Gastroesophageal sphincter (tissue), 3 donors: Measurements from ENCODE around the gene ATP2B2.

Source experiments
- CTCF ChIP-seq, 4 experiments: fragments of 200-600 bp in 2 of 4; fragments of 450-650 bp in 2 of 4; sonication (generic) in 1 of 4; IDR thresholded peaks; one replicate each; pipeline ENCODE4 v1.5.1; 2017 to 2019; ENCODE audit warnings: antibody characterized with exemption in 4 of 4, mild to moderate bottlenecking in 2 of 4, moderate library complexity in 2 of 4
- EP300 ChIP-seq: sonication (generic); formaldehyde crosslinking; IDR thresholded peaks from one replicate; pipeline ENCODE4 v1.6.1; 2017; ENCODE audit warnings: antibody characterized with exemption, mild to moderate bottlenecking
- POLR2A ChIP-seq, 2 donors: fragments of 450-650 bp; IDR thresholded peaks; one replicate each; pipeline ENCODE4 v1.6.1; 2017; ENCODE audit warnings: antibody characterized with exemption in 2 of 2, mild to moderate bottlenecking in 2 of 2, moderate library complexity in 1 of 2
- POLR2AphosphoS5 ChIP-seq: sonication (generic); formaldehyde crosslinking; IDR thresholded peaks from one replicate; pipeline ENCODE4 v1.6.1; 2017; ENCODE audit warnings: antibody characterized with exemption

GRCh38 chr3:10432931-10433330 lies 72.5 kb downstream of the ATP2B2 start:
- TF ChIP-seq CTCF (IDR thresholded peaks at IDR 0.05) (no peak), POLR2A (IDR thresholded peaks at IDR 0.05) (no peak), POLR2AphosphoS5 (no peak), EP300 (no peak)
